H1 (cell line): ENCODE measurements around the gene EIF1B.

ENCODE experiments used
- KDM5A ChIP-seq: fragments of 200-600 bp; IDR thresholded peaks from 2 replicates; pipeline ENCODE4 v1.7.1; 2012; ENCODE audit warnings: mild to moderate bottlenecking, low read length, inconsistent platforms, mixed read lengths
- POLR2A ChIP-seq, 2 experiments: IDR thresholded peaks; 1 replicate in 1 of 2; 2 replicates in 1 of 2; pipeline ENCODE4 v1.6.1; 2011; ENCODE audit warnings: low read depth in 2 of 2, low read length in 2 of 2, mild to moderate bottlenecking in 2 of 2; ENCODE audit errors: control extremely low read depth in 1 of 2

GRCh38 chr3:40336511-40337135 lies 27.1 kb downstream of the EIF1B start:
- TF ChIP-seq POLR2A (IDR thresholded peaks at IDR 0.05; ENCODE audit: control extremely low read depth in 1 of 2, low read depth in 2 of 2, low read length in 2 of 2) (no peak), KDM5A (no peak)
